ENCODE measurements around the gene GGA2.

DNA sequence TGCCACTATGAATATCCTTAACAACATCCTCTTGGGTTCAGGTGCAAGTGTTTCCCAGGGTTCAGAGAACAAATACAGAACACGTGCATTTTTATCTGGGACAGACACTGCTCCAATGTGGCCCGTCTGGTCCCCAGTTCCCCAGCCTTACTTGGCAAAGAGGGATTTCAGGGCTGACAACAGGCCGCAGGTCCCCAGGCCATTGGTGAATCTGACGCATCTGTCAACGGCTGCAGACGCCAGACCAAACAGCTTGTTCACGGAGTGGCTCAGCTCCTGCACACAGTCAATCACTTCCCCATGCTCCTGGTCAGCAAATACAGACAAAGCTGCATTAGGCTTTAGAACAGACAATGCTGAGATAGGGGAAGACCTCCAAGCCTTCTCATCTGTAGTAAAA lies 93.5 kb downstream of the GGA2 start:
- TF ChIP-seq, protein P1, sequence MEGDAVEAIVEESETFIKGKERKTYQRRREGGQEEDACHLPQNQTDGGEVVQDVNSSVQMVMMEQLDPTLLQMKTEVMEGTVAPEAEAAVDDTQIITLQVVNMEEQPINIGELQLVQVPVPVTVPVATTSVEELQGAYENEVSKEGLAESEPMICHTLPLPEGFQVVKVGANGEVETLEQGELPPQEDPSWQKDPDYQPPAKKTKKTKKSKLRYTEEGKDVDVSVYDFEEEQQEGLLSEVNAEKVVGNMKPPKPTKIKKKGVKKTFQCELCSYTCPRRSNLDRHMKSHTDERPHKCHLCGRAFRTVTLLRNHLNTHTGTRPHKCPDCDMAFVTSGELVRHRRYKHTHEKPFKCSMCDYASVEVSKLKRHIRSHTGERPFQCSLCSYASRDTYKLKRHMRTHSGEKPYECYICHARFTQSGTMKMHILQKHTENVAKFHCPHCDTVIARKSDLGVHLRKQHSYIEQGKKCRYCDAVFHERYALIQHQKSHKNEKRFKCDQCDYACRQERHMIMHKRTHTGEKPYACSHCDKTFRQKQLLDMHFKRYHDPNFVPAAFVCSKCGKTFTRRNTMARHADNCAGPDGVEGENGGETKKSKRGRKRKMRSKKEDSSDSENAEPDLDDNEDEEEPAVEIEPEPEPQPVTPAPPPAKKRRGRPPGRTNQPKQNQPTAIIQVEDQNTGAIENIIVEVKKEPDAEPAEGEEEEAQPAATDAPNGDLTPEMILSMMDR (IDR thresholded peaks at IDR 0.05): no peak
- TF ChIP-seq POLR2A (IDR thresholded peaks at IDR 0.05): no peak

Measured in sigmoid colon (tissue), 3 donors.